CD4-positive, alpha-beta T cell treated with Interleukin-1 beta for 1 hour (primary cell): ENCODE measurements around the gene UHRF2.
"Not testable (repeated sequence)": the region's sequence is repeated elsewhere in the genome, so short reads cannot be mapped to it uniquely, and the experiment has no call there.

Experiments used
- DNase-seq, 2 donors: peaks; one replicate each; pipeline ENCODE4 v3.0.0-alpha.2; 2020 to 2022

UHRF2 gene

DNA sequence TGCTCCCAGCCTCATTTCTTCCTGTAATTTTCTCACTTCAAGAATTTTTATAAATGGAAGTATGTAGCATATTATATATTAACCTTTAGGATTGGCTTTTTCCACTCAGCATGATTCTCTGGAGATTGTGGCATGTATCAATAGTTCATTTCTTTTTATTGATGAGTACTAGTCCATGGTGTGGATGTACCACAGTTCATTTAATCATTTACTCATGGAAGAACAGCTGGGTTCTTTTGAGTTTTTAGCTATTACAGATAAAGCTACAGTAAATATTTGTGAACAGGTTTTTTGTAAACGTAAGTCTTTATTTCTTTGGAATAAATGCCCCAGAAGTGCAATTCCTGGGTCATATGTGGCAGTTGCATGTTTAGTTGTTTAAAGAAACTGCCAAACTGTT, 76.1 kb downstream of the UHRF2 start:
- DNase-seq: no peak

DNA sequence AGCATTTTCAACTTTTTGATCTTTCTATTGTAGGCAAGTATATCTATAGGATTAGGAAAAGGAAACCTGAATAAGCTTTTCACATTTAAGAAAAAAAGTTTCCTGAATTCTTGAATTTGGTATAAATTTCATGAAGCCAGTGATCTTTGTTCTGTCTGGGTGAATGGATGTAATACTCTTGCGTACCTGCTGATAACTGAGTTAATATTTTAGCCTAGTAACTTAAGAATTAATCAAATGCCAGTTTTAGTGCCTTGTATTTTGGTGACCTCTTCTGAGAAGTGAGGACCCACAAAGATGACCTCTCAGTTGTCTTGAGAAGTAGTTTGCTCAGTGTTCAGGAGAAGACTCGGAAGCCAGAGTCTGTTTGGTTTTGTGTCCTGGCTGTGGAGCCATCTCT, 77.9 kb downstream of the UHRF2 start:
- no peak for DNase-seq

- DNase-seq: no peak
Observed at GRCh38 chr9:6495466-6495865, 82.5 kb downstream of the UHRF2 start.

- DNase-seq: no peak
Observed at GRCh38 chr9:6498982-6499381, 86.0 kb downstream of the UHRF2 start.

DNA sequence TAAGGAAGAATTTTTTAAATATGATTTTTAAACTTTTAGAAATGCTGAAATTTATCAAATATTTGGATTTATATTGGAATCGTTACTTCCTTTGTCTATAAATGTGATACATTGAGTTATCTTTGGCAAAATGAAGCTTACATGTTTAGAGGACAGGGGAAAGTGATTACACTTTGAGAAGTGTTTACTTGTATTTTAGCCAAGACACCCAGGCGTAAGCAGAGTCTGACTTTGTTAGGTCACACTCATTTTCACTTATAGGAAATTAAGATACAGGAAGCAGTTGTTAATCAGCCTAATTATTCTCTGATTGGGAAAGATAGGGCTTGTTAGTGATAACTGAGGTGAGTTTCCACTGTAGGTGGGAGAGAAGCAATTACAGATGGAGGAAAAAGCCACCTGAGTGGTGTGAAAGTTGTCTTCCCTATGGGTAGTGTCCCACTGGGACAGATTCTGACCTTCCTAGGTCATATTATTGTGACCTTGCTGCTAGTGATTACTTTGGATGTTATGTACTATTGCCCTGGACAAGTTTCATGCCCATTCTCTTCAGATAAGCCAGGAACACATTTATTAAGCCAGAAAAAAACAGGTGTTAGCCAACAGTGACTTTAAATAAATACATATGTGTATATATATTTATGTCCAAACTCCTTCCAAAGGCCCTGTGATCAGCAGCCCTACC, 88.7 kb downstream of the UHRF2 start:
- DNase-seq: no peak

GRCh38 chr9:6502399-6502798, 89.4 kb downstream of the UHRF2 start:
- no peak for DNase-seq

- no peak for DNase-seq
Observed at GRCh38 chr9:6506571-6506970, 93.6 kb downstream of the UHRF2 start.

DNA sequence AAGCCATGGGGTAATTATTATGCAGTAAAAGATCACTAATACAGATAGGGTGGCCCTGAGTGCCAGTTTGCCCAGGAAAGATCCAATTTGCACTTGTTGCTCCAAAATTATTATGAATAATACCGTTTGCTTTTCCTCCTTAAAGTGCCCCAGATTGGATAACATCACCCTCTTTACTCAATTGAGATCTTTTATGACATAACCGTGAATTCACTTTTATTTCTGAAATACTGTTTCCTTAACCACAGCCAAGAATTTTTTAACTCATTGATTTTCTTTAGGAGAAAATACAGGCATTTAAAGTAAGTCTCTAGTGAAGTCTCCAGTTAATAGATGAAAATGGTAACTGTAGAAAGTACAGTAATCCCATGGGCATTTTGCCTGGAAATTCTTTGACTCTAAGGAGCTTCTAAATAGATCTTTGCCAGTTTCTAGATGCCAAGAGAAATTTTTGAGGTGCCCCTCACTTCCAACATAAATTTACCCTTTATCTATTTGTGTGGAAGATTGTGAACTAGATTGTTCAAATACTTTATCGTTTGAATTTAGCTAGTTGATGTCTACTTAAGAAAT, 99.2 kb downstream of the UHRF2 start:
- DNase-seq: no peak

DNA sequence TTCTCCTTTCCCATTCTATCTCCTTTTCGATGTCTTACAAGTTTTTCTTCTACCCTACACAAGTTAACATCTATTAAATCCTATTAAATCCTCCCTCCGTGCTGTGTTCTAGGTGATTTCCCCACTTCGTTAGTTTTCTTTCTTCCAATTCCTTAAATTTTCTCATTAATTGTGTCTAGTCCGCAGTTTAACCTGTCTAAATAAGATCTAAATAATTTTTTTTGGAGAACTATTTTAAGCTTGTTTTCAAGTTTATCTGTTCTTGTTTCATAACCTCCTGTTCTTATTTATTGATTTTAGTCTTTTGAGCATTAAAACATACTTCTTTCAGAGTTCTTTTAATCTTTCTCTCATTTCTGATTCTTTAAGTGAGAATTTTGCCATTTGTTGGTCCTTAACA, 109.3 kb downstream of the UHRF2 start:
- DNase-seq: no peak

DNA sequence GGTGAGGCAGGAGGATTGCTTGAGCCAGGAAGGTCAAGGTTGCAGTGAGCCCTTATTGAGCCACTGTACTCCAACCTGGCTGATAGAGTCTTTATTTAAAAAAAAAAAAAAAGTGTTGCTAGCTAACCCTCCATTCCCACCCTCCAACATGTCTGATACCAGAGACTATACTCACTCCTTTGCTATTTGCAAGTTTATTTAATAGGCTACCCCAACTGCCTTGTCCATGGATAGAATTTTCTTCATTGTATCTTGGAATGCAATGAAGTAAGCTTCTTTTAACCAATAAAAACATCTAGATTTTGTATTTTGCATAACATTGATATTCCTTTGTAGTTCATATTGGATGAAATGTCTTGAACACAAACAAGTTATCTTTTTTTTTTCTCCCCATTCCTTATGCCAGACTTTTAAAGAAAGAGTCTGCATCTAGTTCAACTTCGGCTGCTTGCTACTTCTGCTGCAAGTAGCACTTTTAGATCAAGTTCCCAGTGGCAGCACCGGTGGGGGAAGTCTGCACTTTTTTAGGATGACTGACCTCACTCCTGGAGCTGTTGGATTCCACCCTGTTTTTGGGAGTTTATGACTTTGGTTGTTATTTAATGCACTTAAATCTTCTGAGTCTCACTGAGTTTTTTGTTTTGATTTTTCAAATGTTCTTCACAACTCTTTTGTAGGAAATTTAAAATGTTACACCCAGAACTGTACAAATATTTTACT, 112.5 kb downstream of the UHRF2 start:
- DNase-seq: no peak

DNA sequence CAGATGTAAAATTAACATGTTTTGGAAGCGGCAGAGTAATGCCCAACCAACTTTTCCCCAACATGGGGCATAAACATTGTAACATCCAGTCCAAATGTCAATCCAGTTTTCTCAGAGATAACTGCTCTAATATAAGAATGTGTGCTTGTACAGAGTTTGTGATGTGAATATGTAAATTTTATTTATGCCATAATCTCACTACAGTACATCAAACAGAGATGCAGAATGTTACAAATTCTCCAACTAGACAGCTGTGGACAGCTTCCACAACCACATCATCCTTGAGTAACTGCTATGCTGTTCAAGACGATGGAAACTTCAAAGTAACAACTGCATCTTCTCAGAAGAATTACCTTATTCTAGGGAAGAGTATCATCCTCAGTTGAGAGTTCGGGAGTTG, 122.6 kb downstream of the UHRF2 start:
- no peak for DNase-seq

DNA sequence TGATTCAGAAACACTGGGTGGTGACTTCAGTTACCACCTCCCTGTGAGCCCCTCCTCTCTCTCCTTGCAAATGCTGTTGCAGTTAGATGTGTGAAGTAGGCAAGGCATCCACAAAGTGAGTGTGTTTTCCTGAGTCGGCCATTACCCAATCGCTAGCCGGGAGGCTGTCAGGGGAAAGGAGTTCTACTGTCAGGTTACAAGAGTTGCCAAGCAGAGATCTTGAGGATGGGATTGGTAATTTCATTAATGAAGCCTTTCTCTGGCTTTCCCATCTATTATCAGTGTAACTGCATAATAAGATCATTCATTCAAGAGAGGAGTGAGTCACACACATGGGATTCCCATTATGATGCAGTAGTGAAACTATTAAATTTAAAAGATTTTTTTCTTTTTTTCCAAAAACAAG, 125.7 kb downstream of the UHRF2 start:
- no peak for DNase-seq

GRCh38 chr9:6542617-6543016, 129.6 kb downstream of the UHRF2 start:
- DNase-seq: not testable (repeated sequence)

- DNase-seq: no peak
Observed at GRCh38 chr9:6543204-6543603, 130.2 kb downstream of the UHRF2 start.

- DNase-seq: no peak
Observed at GRCh38 chr9:6545017-6545691, 132.2 kb downstream of the UHRF2 start.

GRCh38 chr9:6549106-6549800, 136.3 kb downstream of the UHRF2 start:
- no peak for DNase-seq

DNA sequence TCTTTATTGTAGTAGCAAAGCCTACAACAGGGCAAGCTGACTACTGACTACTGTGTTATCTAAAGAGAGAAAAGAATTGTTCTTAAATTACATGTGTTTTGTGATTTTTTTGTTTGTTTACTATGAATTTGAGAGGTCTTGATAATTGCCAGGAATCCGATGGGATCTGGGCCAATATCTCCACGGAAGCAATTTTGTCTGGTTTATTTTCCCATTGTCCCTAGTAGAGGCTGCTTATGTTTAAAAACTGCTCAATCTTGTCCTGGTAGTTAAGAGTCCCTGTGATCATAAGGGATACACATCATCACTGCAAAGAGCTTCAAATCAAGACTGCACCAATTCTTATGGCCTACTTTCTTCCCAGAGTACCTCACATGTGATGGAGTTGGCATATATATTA, 138.1 kb downstream of the UHRF2 start:
- DNase-seq: no peak

DNA sequence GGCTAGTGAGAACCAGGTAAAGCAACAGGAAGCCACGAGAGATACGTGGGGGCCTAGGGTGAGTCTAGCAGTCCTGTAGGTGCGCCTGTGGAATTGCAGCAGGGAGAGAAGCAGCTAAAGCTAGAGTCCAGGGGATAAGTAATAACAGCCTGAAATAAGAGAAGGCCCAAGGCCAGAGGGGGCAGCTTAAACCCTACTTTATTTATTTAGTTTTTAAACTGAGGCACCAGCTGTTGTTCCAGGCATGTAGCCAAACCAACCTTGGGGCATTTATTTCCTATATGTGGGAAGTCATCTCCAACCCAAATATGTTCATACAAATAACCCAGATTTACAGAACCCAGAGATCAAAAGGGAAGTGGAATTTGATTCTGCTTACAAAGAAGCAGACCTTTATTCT, 139.0 kb downstream of the UHRF2 start:
- no peak for DNase-seq

DNA sequence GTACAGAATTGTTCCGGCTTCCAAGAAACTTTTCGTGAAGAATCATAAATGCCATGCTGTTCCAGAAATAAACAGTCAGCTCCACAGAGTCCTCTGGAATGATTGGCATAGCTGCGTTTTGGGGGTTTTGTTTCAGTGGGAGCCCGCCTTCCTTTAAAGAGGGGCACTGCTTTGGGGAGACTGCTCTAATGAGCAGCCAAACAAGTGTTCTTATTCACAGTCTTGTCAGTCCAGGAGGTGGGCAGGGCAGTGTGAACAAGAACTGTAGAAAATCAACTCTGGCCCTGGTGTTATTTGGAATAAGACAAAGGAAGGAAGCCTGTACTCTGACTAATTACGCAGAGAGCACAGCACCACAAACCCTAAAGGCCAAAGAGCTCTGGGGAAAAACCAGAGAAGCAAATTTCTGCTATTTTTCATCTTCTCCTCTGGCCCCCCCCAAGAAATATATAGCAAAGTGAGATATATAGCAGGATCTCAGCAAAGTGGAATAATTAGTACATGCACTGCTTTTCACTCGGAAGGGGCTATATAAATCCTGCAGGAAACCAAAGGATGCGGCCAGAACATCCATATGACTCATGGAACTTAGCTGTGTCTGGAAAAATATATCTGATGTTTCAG, 139.6 kb downstream of the UHRF2 start:
- no peak for DNase-seq

GRCh38 chr9:6553866-6554265, 140.9 kb downstream of the UHRF2 start:
- DNase-seq: no peak
